Karpas-422 (cell line): ENCODE results near the gene STBD1. TPM values are rescaled to one million over a fixed set of nuclear protein-coding genes. Genes with fewer than 3 reads are reported as not detected.

Experiments used
- DNase-seq: peaks from one replicate; pipeline ENCODE4 v3.0.0-alpha.2; 2015
- H2AFZ ChIP-seq: fragments of 200-600 bp; sonication (generic); 2 replicates; pipeline ENCODE4 v1.6.1; 2014; ENCODE audit warnings: antibody characterized with exemption, low read length, mixed read lengths
- H3K27ac ChIP-seq: fragments of 200-600 bp; sonication (generic); 2 replicates; pipeline ENCODE4 v1.5.1; 2014; ENCODE audit warnings: mild to moderate bottlenecking, low read length, moderate library complexity
- H3K27me3 ChIP-seq: fragments of 200-600 bp; sonication (generic); 2 replicates; pipeline ENCODE4 v1.6.1; 2014; ENCODE audit warnings: low read length, mixed read lengths
- H3K36me3 ChIP-seq: fragments of 200-600 bp; sonication (generic); 2 replicates; pipeline ENCODE4 v1.6.1; 2014; ENCODE audit warnings: low read length, mixed read lengths; ENCODE audit not compliant: insufficient read depth
- H3K4me1 ChIP-seq: fragments of 200-600 bp; sonication (generic); 2 replicates; pipeline ENCODE4 v1.6.1; 2014; ENCODE audit warnings: mild to moderate bottlenecking, low read length, mixed read lengths
- H3K4me2 ChIP-seq: fragments of 200-600 bp; sonication (generic); 2 replicates; pipeline ENCODE4 v1.6.1; 2014; ENCODE audit warnings: low read length, low read depth, mild to moderate bottlenecking; ENCODE audit not compliant: poor library complexity, severe bottlenecking
- H3K4me3 ChIP-seq: fragments of 200-600 bp; sonication (generic); 2 replicates; pipeline ENCODE4 v1.5.1; 2014; ENCODE audit warnings: mild to moderate bottlenecking, antibody characterized with exemption, low read length, mixed read lengths
- H3K79me2 ChIP-seq: fragments of 200-600 bp; sonication (generic); 2 replicates; pipeline ENCODE4 v1.6.1; 2014; ENCODE audit warnings: mild to moderate bottlenecking, low read length, mixed read lengths
- H3K9ac ChIP-seq: fragments of 200-600 bp; sonication (generic); 2 replicates; pipeline ENCODE4 v1.6.0; 2014; ENCODE audit warnings: low read length
- H3K9me2 ChIP-seq: fragments of 200-600 bp; sonication (generic), shearing (Covaris generic); replicated peaks from 2 replicates; pipeline ENCODE4 v1.6.0; 2014; ENCODE audit warnings: mild to moderate bottlenecking, low read length, moderate library complexity; ENCODE audit not compliant: insufficient read depth
- H3K9me3 ChIP-seq: fragments of 300-700, 200-600 bp; sonication (generic); 2 replicates; pipeline ENCODE4 v1.6.1; 2014; ENCODE audit warnings: low read length, mixed read lengths
- H4K20me1 ChIP-seq: fragments of 200-600 bp; sonication (generic); 2 replicates; pipeline ENCODE4 v1.6.1; 2014; ENCODE audit warnings: mild to moderate bottlenecking, antibody characterized with exemption, low read length, low read depth; ENCODE audit not compliant: insufficient read depth
- total RNA-seq: library from RNA; depleted of rRNA; stranded (reverse); fragments of >200 nt; shearing (Covaris generic); gene quantifications from 2 replicates; pipeline ENCODE4 v1.2.3, GENCODE V29; 2014; ENCODE audit warnings: low replicate concordance; rRNA removed

Gene STBD1
- total RNA-seq, result not detected in 2 replicates

DNA sequence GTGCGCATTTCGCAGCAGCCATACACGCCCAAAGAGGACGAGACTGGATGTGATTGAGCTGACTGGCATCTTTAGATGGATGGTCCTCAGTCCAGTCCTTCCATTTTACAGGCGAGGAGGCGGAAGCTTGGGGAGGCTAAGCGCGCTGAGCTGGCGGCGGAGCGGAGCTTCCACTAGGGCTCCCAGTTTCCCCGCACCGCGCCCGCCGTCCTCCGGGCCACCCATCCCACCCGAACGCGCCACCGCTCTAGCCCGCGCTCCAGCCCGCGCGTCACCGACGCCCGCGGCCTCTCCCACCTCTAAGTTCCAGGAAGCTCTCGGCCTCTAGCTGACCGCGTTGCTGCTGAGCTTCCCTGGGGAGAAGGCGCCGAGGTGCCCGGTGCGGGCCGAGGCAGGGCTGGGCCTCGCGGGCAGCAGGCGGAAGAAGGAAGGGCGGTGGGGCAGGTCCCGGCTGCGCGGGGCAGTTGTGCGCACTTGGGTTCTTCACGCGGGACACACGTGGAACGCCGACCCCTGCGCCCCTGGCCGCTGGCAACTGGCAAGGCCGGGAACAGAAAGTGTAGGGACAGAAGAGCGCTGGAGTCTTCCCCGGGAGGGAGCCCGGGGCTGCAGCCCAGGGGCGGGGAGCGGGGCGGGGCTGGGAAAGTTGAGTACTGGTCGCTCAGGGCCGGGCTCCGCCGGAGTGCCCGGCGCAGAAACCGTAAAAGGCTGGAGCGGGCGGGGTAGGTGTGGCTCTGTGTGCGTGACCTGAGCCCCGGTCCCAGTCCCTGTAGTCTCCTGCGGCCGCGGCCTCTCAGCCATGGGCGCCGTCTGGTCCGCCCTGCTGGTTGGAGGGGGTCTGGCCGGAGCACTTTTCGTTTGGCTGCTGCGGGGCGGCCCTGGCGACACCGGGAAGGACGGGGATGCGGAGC lies at the start of gene STBD1:
Gene STBD1 (plus strand): TSS at position 763 of the 911 bp plus-strand sequence. CDS start 37 bp downstream, at position 800.
- H3K27me3 ChIP-seq, result no peaks in the 10 kb centered on the region
- no peaks in the 10 kb centered on the region for H3K4me1 ChIP-seq
- no peak within 1 kb of the TSS for H2AFZ ChIP-seq
- H3K9ac ChIP-seq, result no peak within 1 kb of the TSS
- no peaks in the 10 kb centered on the region for H3K9me2 ChIP-seq
- no peak for DNase-seq
- no peaks in the 10 kb centered on the region for H3K36me3 ChIP-seq
- no peak within 1 kb of the TSS for H3K4me2 ChIP-seq
- H3K4me3 ChIP-seq, result no peak within 1 kb of the TSS
- H3K79me2 ChIP-seq, result no peaks in the 10 kb centered on the region
- no peaks in the 10 kb centered on the region for H3K9me3 ChIP-seq
- no peak within 1 kb of the TSS for H3K27ac ChIP-seq
- no peaks in the 10 kb centered on the region for H4K20me1 ChIP-seq

DNA sequence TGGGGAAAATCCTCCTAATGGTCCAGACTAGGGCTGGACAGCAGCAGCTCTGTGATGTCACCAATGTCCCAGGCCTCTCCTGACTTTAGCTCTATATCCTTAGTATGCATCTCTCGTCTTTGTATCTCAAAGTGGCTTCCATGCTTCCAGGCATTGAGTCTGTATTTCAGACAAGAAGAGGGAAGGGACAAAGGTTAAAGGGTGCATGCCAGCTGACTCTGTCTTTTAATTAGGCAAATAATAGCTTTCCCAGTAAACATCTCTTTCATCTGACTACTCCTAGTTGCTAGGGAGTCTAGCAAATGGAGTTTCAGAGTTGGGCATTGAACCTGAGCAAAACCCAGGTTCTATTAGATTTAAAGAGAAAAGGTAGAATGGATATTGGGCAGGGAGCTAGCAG lies 49.6 kb upstream of the STBD1 start:
- Histone ChIP-seq H3K4me1 (no peaks in the 10 kb centered on the region), H3K27ac (no peak overlapping the region), H3K9ac (no peak overlapping the region), H3K36me3 (no peaks in the 10 kb centered on the region), H3K4me2 (no peak overlapping the region), H3K79me2 (no peaks in the 10 kb centered on the region), H3K9me2 (no peaks in the 10 kb centered on the region), H2AFZ (no peak overlapping the region), H3K4me3 (no peak overlapping the region), H4K20me1 (no peaks in the 10 kb centered on the region), H3K9me3 (no peaks in the 10 kb centered on the region), H3K27me3 (no peaks in the 10 kb centered on the region)
- DNase-seq, result no peak

DNA sequence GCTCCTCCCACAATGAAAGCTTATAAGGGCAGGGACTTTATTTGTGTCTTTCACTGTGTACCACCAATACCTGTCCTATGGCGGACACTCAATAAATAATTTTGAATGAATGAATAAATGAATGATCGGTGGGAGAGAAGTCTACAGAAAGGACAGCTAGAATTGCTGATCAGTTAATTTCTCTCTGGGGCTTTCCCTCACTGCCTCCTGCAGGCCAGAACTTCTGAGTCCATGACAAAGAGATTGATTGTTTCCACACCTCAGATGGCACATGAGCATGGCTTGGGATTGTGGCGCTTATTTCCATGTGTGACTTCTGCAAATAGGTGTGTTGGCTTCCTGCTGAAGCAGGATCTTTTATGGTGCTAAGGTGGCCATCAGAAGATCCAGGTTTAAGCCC lies 48.7 kb upstream of the STBD1 start:
- H3K9me3 ChIP-seq, result no peaks in the 10 kb centered on the region
- no peak overlapping the region for H3K9ac ChIP-seq
- no peaks in the 10 kb centered on the region for H3K36me3 ChIP-seq
- no peaks in the 10 kb centered on the region for H3K4me1 ChIP-seq
- no peak overlapping the region for H2AFZ ChIP-seq
- DNase-seq, result no peak
- no peak overlapping the region for H3K4me3 ChIP-seq
- no peak overlapping the region for H3K4me2 ChIP-seq
- no peaks in the 10 kb centered on the region for H4K20me1 ChIP-seq
- H3K9me2 ChIP-seq, result no peaks in the 10 kb centered on the region
- H3K27me3 ChIP-seq, result no peaks in the 10 kb centered on the region
- no peak overlapping the region for H3K27ac ChIP-seq
- no peaks in the 10 kb centered on the region for H3K79me2 ChIP-seq

DNA sequence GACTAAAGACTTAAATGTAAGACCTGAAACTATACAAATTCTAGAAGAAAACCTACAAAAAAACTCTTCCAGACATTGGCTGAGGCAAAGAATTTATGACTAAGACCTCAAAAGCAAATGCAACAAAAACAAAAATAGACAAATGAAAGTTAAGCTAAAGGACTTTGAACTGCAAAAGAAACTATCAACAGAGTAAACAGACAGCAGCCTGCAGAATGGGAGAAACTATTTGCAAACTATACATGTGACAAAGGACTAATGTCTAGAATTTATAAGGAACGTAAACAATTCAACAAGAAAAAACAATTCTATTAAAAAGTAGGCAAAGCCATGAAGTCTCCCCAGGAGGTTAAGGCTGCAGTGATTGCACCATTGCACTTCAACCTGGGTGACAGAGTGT lies 46.0 kb upstream of the STBD1 start:
- no peak overlapping the region for H3K4me3 ChIP-seq
- H3K36me3 ChIP-seq, result no peaks in the 10 kb centered on the region
- no peak overlapping the region for H3K4me2 ChIP-seq
- H2AFZ ChIP-seq, result no peak overlapping the region
- H3K9ac ChIP-seq, result no peak overlapping the region
- H3K9me3 ChIP-seq, result no peaks in the 10 kb centered on the region
- H4K20me1 ChIP-seq, result no peaks in the 10 kb centered on the region
- no peak overlapping the region for H3K27ac ChIP-seq
- no peaks in the 10 kb centered on the region for H3K4me1 ChIP-seq
- DNase-seq, result no peak
- H3K27me3 ChIP-seq, result no peaks in the 10 kb centered on the region
- no peaks in the 10 kb centered on the region for H3K79me2 ChIP-seq
- no peaks in the 10 kb centered on the region for H3K9me2 ChIP-seq

DNA sequence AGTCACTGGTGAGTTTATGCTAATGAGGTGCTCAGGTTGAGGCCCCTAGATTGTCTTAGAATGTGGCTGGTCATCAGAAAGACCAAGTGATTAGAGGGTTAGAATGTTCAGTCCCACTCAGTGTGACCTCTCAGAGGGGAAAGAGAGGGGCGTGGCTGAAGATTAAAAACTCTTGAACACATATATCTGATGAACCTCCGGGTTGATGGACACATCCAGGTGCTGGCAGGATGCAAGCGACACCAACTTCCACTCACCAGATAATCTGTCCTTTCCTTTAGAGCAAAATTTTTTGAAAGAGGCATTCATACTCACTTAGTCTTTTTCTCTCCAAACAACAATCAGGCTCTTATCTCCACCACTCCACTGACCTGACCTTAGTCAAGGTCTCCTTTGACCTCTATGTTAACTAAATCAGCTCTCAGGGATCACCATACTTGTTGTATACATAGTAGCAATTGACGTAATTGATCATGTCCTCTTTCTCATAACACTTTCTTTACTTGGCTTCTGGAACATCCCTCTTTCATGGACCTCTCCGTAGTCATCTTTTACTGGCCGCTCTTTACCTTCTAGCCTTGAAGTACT lies 40.8 kb upstream of the STBD1 start:
- Histone ChIP-seq H3K36me3 (no peaks in the 10 kb centered on the region), H3K9me2 (no peaks in the 10 kb centered on the region), H3K27ac (no peak overlapping the region), H4K20me1 (no peaks in the 10 kb centered on the region), H3K4me2 (no peak overlapping the region), H3K9ac (no peak overlapping the region), H3K4me3 (no peak overlapping the region), H2AFZ (no peak overlapping the region), H3K79me2 (no peaks in the 10 kb centered on the region), H3K27me3 (no peaks in the 10 kb centered on the region), H3K9me3 (no peaks in the 10 kb centered on the region), H3K4me1 (no peaks in the 10 kb centered on the region)
- no peak for DNase-seq

DNA sequence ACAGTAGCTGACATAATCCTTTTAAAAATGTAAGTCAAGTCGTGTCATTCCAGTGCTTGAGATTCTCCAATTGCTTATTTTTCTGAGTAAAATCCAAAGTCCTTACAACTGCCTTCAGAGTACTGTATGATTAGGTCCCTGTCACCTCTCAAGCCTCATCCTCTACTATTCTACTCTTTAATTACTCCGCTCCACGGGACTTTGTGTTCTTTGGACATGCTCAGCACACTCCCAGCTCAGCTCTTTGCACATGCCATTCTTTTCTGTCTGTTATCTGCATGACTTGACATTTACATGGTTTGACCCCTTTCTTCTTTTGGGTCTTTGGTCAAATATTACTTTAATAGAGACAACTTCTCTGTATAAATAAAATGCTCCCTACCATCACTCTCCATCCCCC lies 39.9 kb upstream of the STBD1 start:
- Histone ChIP-seq H3K4me3 (no peak overlapping the region), H3K79me2 (no peaks in the 10 kb centered on the region), H3K4me1 (no peaks in the 10 kb centered on the region), H3K27me3 (no peaks in the 10 kb centered on the region), H3K9ac (no peak overlapping the region), H3K9me3 (no peaks in the 10 kb centered on the region), H3K36me3 (no peaks in the 10 kb centered on the region), H3K9me2 (no peaks in the 10 kb centered on the region), H3K4me2 (no peak overlapping the region), H3K27ac (no peak overlapping the region), H2AFZ (no peak overlapping the region), H4K20me1 (no peaks in the 10 kb centered on the region)
- DNase-seq, result no peak

DNA sequence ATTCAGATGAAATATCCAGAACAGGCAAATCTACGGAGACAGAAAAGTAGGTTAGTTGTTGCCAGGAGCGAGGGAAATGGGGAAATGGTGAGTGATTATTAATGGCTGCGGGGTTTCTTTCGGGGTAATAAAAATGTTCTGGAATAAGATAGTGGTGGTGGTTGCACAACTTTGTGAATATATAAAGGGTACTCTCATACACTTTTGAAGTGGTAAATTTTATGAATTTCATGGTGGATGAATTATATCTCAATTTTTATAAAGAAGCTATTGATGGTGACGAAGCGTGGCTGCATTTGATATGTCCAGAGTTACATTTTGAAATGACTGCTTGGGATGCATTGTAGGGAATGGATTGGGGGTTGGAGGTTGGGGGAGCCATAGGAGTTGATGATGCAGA lies 38.7 kb upstream of the STBD1 start:
- Histone ChIP-seq H3K9me3 (no peaks in the 10 kb centered on the region), H3K4me2 (no peak overlapping the region), H3K36me3 (no peaks in the 10 kb centered on the region), H3K79me2 (no peaks in the 10 kb centered on the region), H4K20me1 (no peaks in the 10 kb centered on the region), H3K27ac (no peak overlapping the region), H3K9me2 (no peaks in the 10 kb centered on the region), H3K9ac (no peak overlapping the region), H3K4me1 (no peaks in the 10 kb centered on the region), H3K27me3 (no peaks in the 10 kb centered on the region), H2AFZ (no peak overlapping the region), H3K4me3 (no peak overlapping the region)
- DNase-seq, result no peak

DNA sequence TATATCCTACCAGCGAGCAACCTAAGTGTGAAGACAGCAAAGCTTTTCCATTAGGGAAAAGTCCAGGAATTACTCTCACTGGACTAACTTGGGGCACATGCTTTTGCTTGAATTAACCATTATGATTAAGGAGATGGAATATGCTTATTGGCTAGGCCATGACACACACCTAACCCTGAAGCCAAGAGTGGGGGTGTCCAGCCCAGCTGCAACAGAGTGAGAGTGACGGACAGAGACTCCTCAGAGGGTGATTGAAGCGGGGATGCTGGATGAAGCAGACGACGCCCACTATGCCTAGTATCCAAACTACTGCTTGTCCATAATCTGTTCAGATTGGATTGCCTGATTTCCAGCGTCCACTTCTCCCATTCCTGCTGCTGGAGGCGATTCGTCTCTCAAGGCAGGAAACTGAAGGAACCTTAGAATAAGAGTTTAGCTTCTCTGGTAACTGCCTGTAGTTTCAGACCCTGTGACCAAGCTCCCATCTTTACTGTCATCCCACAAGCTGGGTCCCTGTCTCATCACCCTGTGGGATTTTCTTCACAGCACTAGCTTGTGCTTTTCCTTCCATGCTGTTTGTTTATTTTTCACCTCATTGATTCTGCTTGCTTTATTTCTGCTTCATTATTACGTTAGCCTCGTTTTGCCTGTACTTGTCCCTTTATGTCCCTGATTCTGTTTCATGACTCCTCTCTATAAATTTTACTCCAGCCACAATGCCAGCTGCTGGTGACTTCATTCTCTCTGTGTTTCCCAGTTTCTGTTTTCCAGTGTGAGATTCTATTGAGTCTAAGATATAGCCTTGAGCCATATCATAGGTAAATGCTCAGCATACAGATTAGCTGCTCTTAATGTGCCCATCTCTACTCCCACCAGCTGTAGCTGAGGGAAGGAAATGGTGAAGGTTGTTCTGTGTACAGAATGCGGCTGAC lies 36.0 kb upstream of the STBD1 start:
- Histone ChIP-seq H3K9ac (no peak overlapping the region), H3K9me3 (no peaks in the 10 kb centered on the region), H3K9me2 (no peaks in the 10 kb centered on the region), H3K4me2 (no peak overlapping the region), H2AFZ (no peak overlapping the region), H3K79me2 (no peaks in the 10 kb centered on the region), H3K36me3 (no peaks in the 10 kb centered on the region), H3K4me3 (no peak overlapping the region), H3K27ac (no peak overlapping the region), H3K4me1 (no peaks in the 10 kb centered on the region), H3K27me3 (no peaks in the 10 kb centered on the region), H4K20me1 (no peaks in the 10 kb centered on the region)
- DNase-seq, result no peak
